ENCODE measurements around the gene TNKS1BP1. TPM values are rescaled to one million over a fixed set of nuclear protein-coding genes. Genes with fewer than 3 reads are reported as not detected.
"Not testable (repeated sequence)": the region's sequence is repeated elsewhere in the genome, so short reads cannot be mapped to it uniquely, and the experiment has no call there.

The TNKS1BP1 gene
- total RNA-seq, 4 donors from 2014 or later, result 74.3 to 122 (median 119) TPM

DNA sequence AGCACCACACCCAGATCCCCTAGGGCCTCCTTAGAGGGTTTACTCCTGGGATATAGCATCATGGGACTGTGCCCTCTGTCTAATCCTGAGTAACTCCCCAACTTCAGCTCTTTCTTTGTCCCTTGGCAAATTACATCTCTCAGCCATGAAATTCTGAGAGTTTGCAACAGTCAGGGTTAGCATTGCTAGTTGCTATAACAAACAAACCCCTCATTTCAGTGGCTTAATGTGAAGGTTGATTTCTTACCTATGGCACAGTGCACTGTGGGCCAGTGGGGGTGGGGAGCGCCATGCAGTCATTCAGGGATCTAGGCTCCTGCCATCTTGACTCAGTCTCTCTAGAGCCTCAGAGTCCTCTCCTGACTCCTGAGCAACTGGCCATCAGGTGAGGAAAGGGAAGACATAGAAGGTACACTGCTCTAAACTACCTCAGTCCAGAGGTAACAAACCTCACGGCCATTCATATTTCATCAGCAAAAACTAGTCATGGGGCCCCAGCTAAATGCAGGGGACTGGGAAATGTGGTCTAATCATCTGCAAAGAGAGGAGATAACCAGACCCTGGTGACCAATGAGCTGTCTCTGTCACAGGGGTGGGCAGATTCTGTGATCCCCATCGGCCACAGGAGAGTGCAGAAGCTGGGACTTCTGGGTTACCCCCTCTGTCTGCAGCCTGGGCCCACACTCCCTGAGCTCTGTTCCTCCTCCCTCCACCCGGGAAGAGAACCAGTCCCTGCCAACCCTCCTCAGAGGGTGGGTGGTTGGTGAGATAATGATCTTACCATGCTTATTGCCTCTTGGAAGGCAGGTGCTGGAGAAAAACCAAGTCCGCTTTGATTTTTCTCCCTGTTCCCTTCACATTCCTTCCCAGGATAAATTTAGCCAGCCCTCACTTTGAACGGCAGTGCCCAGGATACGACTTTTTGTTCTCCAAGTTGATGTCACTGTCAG lies 38.7 kb upstream of the TNKS1BP1 start:
- DNase-seq, result no peak
- no peaks in the 10 kb centered on the region for H3K36me3 ChIP-seq
- TF ChIP-seq EP300 (IDR thresholded peaks at IDR 0.05; ENCODE audit: low read depth) (no peak), POLR2A (IDR thresholded peaks at IDR 0.05) (no peak), POLR2AphosphoS5 (IDR thresholded peaks at IDR 0.05) (no peak)
- TF ChIP-seq, protein P1, sequence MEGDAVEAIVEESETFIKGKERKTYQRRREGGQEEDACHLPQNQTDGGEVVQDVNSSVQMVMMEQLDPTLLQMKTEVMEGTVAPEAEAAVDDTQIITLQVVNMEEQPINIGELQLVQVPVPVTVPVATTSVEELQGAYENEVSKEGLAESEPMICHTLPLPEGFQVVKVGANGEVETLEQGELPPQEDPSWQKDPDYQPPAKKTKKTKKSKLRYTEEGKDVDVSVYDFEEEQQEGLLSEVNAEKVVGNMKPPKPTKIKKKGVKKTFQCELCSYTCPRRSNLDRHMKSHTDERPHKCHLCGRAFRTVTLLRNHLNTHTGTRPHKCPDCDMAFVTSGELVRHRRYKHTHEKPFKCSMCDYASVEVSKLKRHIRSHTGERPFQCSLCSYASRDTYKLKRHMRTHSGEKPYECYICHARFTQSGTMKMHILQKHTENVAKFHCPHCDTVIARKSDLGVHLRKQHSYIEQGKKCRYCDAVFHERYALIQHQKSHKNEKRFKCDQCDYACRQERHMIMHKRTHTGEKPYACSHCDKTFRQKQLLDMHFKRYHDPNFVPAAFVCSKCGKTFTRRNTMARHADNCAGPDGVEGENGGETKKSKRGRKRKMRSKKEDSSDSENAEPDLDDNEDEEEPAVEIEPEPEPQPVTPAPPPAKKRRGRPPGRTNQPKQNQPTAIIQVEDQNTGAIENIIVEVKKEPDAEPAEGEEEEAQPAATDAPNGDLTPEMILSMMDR (IDR thresholded peaks at IDR 0.05), result no peak
- H3K9me3 ChIP-seq, result no peaks in the 10 kb centered on the region
- 51% methylated on average over 7 of the region's 7 CpGs; no CpG with 5 or more reads in 1 of the 2 donors for WGBS, 2 donors (ENCODE audit: low coverage in 1 of 2)
- intact Hi-C loops (cut with DNase I; ENCODE audit: low total_unique reads) (no loop called here), in situ Hi-C loops (cut with MboI; ENCODE audit: low pct_ligation_motif_present in 1 of 4, low pct_unique_long_range_greater_than_20kb in 1 of 4, low sequenced_read_pairs in 3 of 4) (no loop called here)
- H3K4me3 ChIP-seq, result no peak overlapping the region
- no peaks in the 10 kb centered on the region for H3K4me1 ChIP-seq
- no peak overlapping the region for H3K27ac ChIP-seq
- no peaks in the 10 kb centered on the region for H3K27me3 ChIP-seq

DNA sequence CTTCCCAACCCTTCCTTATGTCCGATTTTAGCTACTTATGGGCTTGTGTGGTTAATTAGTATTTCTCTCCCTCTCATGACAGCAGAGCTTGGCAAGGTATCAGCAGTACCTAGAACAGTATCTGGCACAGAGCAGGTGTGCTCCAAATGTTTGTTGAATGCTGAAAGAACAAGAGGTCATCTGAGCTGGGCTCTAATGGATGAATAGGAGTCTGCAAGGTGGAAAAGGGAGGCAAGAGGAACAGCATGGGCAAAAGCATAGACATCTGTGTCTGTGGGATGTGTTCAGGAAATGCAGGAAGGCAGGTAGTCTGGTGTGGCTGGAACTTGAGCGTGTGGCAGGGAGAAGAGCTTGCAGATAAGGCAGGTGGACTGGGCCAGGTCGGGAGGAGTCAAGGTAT lies 37.2 kb upstream of the TNKS1BP1 start:
- intact Hi-C loops (cut with DNase I; ENCODE audit: low total_unique reads) (no loop called here), in situ Hi-C loops (cut with MboI; ENCODE audit: low pct_ligation_motif_present in 1 of 4, low pct_unique_long_range_greater_than_20kb in 1 of 4, low sequenced_read_pairs in 3 of 4) (no loop called here)
- no peaks in the 10 kb centered on the region for H3K9me3 ChIP-seq
- no peak for DNase-seq
- H3K27me3 ChIP-seq, result no peaks in the 10 kb centered on the region
- peaks cover 0 to 4% (median 0%) of the 10 kb centered on the region in 4 donors for H3K4me1 ChIP-seq
- no peak overlapping the region for H3K27ac ChIP-seq
- no peaks in the 10 kb centered on the region for H3K36me3 ChIP-seq
- no peak overlapping the region for H3K4me3 ChIP-seq
- TF ChIP-seq POLR2A (IDR thresholded peaks at IDR 0.05), result no peak
- TF ChIP-seq, protein P1 (IDR thresholded peaks at IDR 0.05), result no peak
- no peak for TF ChIP-seq EP300 (IDR thresholded peaks at IDR 0.05; ENCODE audit: low read depth)
- no peak for TF ChIP-seq POLR2AphosphoS5 (IDR thresholded peaks at IDR 0.05)
- 72 to 83% methylated on average over 2 to 3 of the region's 3 CpGs for WGBS, 2 donors (ENCODE audit: low coverage in 1 of 2)

DNA sequence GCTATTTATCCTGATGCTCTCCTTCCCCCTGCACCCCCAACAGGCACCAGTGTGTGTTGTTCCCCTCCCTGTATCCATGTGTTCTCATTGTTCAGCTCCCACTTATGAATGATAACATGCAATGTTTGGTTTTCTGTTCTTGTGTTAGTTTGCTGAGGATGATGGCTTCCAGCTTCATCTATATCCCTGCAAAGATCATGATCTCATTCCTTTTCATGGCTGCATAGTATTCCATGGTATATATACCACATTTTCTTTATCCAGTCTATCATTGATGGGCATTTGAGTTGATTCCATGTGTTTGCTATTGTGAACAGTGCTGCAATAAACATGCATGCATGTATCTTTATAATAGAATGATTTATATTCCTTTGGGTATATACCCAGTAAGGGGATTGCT lies 36.7 kb upstream of the TNKS1BP1 start:
- DNase-seq; H3K36me3 ChIP-seq; in situ Hi-C loops (cut with MboI; ENCODE audit: low pct_ligation_motif_present in 1 of 4, low pct_unique_long_range_greater_than_20kb in 1 of 4, low sequenced_read_pairs in 3 of 4): not testable (repeated sequence)

DNA sequence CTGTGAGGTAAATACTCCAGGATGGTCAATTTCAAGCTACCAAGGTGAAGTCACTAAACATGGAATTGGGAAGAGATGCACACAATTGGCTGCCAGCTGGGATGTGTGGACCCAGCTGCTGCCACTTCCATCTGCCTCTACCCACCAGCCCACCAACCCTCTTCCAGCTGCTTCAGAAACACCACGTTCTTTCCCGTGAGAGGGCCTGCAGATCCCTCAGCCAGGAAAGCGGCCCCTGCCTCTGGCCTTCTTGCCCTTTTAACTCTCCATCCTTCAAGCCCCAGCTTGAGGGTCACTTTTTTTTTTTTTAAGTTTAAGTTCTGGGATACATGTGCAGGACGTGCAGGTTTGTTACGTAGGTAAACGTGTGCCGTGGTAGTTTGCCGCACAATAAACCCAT lies 36.2 kb upstream of the TNKS1BP1 start:
- WGBS, 2 donors (ENCODE audit: low coverage in 1 of 2), result 91% methylated on average over 8 of the region's 8 CpGs; no CpG with 5 or more reads in 1 of the 2 donors
- H3K4me1 ChIP-seq, result peaks cover 0 to 4% (median 0%) of the 10 kb centered on the region in 4 donors

More for the DNA sequence above, 36.7 kb upstream of the TNKS1BP1 start:
- H3K9me3 ChIP-seq; H3K4me3 ChIP-seq; H3K27me3 ChIP-seq; H3K27ac ChIP-seq; H3K4me1 ChIP-seq; intact Hi-C loops (cut with DNase I; ENCODE audit: low total_unique reads): not testable (repeated sequence)

More for the DNA sequence above, 36.2 kb upstream of the TNKS1BP1 start:
- Histone ChIP-seq H3K36me3 (no peaks in the 10 kb centered on the region), H3K4me3 (no peak overlapping the region), H3K27me3 (no peaks in the 10 kb centered on the region), H3K27ac (no peak overlapping the region), H3K9me3 (no peaks in the 10 kb centered on the region)
- in situ Hi-C loops (cut with MboI; ENCODE audit: low pct_ligation_motif_present in 1 of 4, low pct_unique_long_range_greater_than_20kb in 1 of 4, low sequenced_read_pairs in 3 of 4), result no loop called here
- intact Hi-C loops (cut with DNase I; ENCODE audit: low total_unique reads), result no loop called here
- TF ChIP-seq POLR2AphosphoS5 (IDR thresholded peaks at IDR 0.05) (no peak), POLR2A (IDR thresholded peaks at IDR 0.05) (no peak), EP300 (IDR thresholded peaks at IDR 0.05; ENCODE audit: low read depth) (no peak)
- TF ChIP-seq, protein P1 (IDR thresholded peaks at IDR 0.05), result no peak
- no peak for DNase-seq

Measured in transverse colon (tissue), 4 donors.